ENCODE data around the gene OR4K17.

- no peak for TF ChIP-seq POLR2A (IDR thresholded peaks at IDR 0.05; ENCODE audit: low read depth, low read length)
- no peak for TF ChIP-seq POLR2AphosphoS5 (IDR thresholded peaks at IDR 0.05; ENCODE audit: low read depth, low read length)
- no peak for TF ChIP-seq TAF1 (IDR thresholded peaks at IDR 0.05; ENCODE audit: low read depth, low read length)
- TF ChIP-seq POU2F2 (IDR thresholded peaks at IDR 0.05; ENCODE audit: low read depth, low read length): no peak
- no peak for TF ChIP-seq SPI1 (IDR thresholded peaks at IDR 0.05; ENCODE audit: low read depth, low read length)
Observed at GRCh38 chr14:20167091-20167490, 56.6 kb downstream of the OR4K17 start.
